ENCODE results near the gene GPC6.

GRCh38 chr13:93948162-93948922, 721.7 kb downstream of the GPC6 start:
- TF ChIP-seq EZH2 (IDR thresholded peaks at IDR 0.05; ENCODE audit: insufficient read depth, poor library complexity, severe bottlenecking) = no peak
- no peak for TF ChIP-seq EZH2phosphoT487 (IDR thresholded peaks at IDR 0.05; ENCODE audit: insufficient read depth, low read depth)

Measured in GM23248 (cell line).